HG03095 (cell line): ENCODE data around the gene ZNF773.

Experiments used
- ATAC-seq: cut with Tn5 transposase; IDR thresholded peaks from one replicate; pipeline ENCODE4 v1.9.1; 2021; ENCODE audit warnings: moderate library complexity; ENCODE audit not compliant: unreplicated experiment

Gene ZNF773

GRCh38 chr19:57557659-57558058 is 57.9 kb downstream of the ZNF773 start:
- ATAC-seq: no peak
